Kidney (tissue), 14 donors: Measurements from ENCODE around the gene CPSF7. TPM values are rescaled to one million over a fixed set of nuclear protein-coding genes. Genes with fewer than 3 reads are reported as not detected.

ENCODE experiments used
- DNase-seq, 5 donors: peaks; one replicate each; pipeline ENCODE4 v3.0.0-alpha.2; 2013 to 2020
- FAIRE-seq: peaks from 2 replicates; lab custom pipeline; 2012; peaks lifted over from hg19 to GRCh38; lab: Jason Lieb, UNC
- H3K27ac ChIP-seq, 2 donors: one replicate each; pipeline ENCODE4 v1.7.0; 2013; ENCODE audit warnings: low read depth in 2 of 2, low read length in 2 of 2, inconsistent platforms in 1 of 2
- H3K27me3 ChIP-seq: one replicate; pipeline ENCODE4 v1.7.1; 2013; ENCODE audit warnings: low read length, inconsistent platforms; ENCODE audit not compliant: control insufficient read depth, insufficient read depth
- H3K36me3 ChIP-seq, 3 donors: one replicate each; pipeline versions ENCODE4 v1.7.0 to v1.7.1; 2013; ENCODE audit warnings: low read length in 3 of 3, control low read depth in 1 of 3, inconsistent platforms in 1 of 3; ENCODE audit not compliant: insufficient read depth in 3 of 3, control insufficient read depth in 2 of 3
- H3K4me1 ChIP-seq, 3 donors: one replicate each; pipeline versions ENCODE4 v1.7.0 to v1.7.1; 2013; ENCODE audit warnings: low read length in 3 of 3, inconsistent platforms in 1 of 3, low read depth in 1 of 3; ENCODE audit not compliant: control insufficient read depth in 2 of 3, insufficient read depth in 2 of 3
- H3K4me3 ChIP-seq, 3 donors: one replicate each; pipeline versions ENCODE4 v1.7.0 to v1.8.1; 2013; ENCODE audit warnings: low read length in 3 of 3, control low read depth in 1 of 3, inconsistent platforms in 1 of 3
- H3K9ac ChIP-seq, 3 donors: one replicate each; pipeline versions ENCODE4 v1.7.0 to v1.7.1; 2013; ENCODE audit warnings: low read length in 3 of 3, control low read depth in 1 of 3, inconsistent platforms in 1 of 3
- H3K9me3 ChIP-seq, 3 donors: one replicate each; pipeline versions ENCODE4 v1.7.0 to v1.7.1; 2013; ENCODE audit warnings: low read length in 3 of 3, control low read depth in 1 of 3, inconsistent platforms in 1 of 3; ENCODE audit not compliant: control insufficient read depth in 2 of 3, insufficient read depth in 1 of 3
- CTCF ChIP-seq: IDR thresholded peaks from 3 replicates; pipeline ENCODE4 v1.5.1; 2012; ENCODE audit warnings: mild to moderate bottlenecking, moderate library complexity, borderline replicate concordance; ENCODE audit not compliant: insufficient read depth; ENCODE audit errors: extremely low read depth
- intact Hi-C: fragments of 100-400 bp; cut with DNase I; formaldehyde crosslinking; loops from one replicate; pipeline ENCODE4 v1.11.1; 2022
- polyA plus RNA-seq: library from polyadenylated mRNA; stranded (reverse); fragments of 350-450 nt; fragmentation: Illumina TruSeq; extraction: RNeasy Lipid Tissue Mini Kit (QIAGEN cat#74804); gene quantifications from one replicate; pipeline ENCODE4 v1.2.3, GENCODE V29; 2014; ENCODE audit warnings: low read depth, low replicate concordance; ENCODE audit not compliant: insufficient read depth
- total RNA-seq: library from RNA; stranded (reverse); fragmentation: NEBNext Ultra II Directional; extraction: Animal tissue kit (Norgen Biotek cat#: 25700); gene quantifications from one replicate; pipeline ENCODE4 v1.2.1, GENCODE V29; 2021
- donor health status: control.
- donor health status: control.
- donor health status: control.
- donor health status: control.
- donor health status: control.
- donor health status: DM: yes; HTN: yes; CAD: no.
- donor health status: Normal renal cell carcinoma (clear cell type).

CPSF7 gene
- total and polyA plus RNA-seq, 2 donors from 2014 or later: 28.4 to 94.5 TPM

DNA sequence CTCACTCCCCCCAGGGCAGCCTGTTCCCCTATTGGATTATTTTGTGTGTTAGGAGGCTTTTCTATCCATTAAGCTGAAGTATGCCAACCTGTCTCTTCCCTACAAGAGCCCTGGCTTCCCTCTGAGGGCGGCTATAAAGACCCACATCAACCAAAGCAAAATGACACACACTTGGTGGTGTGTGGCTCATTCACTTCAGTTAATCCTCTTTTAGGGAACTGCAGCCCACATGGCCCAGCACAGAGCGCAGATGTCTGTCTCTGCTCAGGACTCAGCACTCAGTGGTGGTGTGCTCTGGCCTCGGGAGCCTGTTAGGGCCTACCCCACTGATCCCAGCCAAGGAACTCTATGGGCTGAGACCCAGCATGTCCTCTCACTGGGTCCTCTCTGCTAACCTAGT lies 46.6 kb upstream of the CPSF7 start:
- intact Hi-C loops: no loop called here
- DNase-seq: no peak
- TF ChIP-seq CTCF: no peak
- FAIRE-seq: no peak
- Histone ChIP-seq H3K9ac (no peak overlapping the region), H3K4me3 (no peak overlapping the region), H3K4me1 (peaks cover 0 to 6% (median 6%) of the 10 kb centered on the region in 3 donors), H3K36me3 (no peaks in the 10 kb centered on the region), H3K9me3 (no peaks in the 10 kb centered on the region), H3K27ac (no peak overlapping the region), H3K27me3 (no peaks in the 10 kb centered on the region)

- no peaks in the 10 kb centered on the region for H3K9me3 ChIP-seq
- no peak for TF ChIP-seq CTCF
- no peak overlapping the region for H3K27ac ChIP-seq
- no peak overlapping the region for H3K4me3 ChIP-seq
- DNase-seq (no peak), FAIRE-seq (no peak)
- intact Hi-C loops: no loop called here
- peaks cover 0 to 7% (median 0%) of the 10 kb centered on the region in 3 donors for H3K36me3 ChIP-seq
- H3K9ac ChIP-seq: no peak overlapping the region
- no peaks in the 10 kb centered on the region for H3K27me3 ChIP-seq
- H3K4me1 ChIP-seq: peaks cover 0 to 6% (median 6%) of the 10 kb centered on the region in 3 donors
Observed at GRCh38 chr11:61475433-61475832, 45.7 kb upstream of the CPSF7 start.

- no peak for TF ChIP-seq CTCF
- DNase-seq: no peak
- intact Hi-C loops: no loop called here
- Histone ChIP-seq H3K9ac (no peak overlapping the region), H3K4me3 (no peak overlapping the region), H3K4me1 (peaks cover 0 to 6% (median 6%) of the 10 kb centered on the region in 3 donors), H3K36me3 (peaks cover 0 to 7% (median 0%) of the 10 kb centered on the region in 3 donors), H3K27me3 (no peaks in the 10 kb centered on the region), H3K27ac (no peak overlapping the region), H3K9me3 (no peaks in the 10 kb centered on the region)
- FAIRE-seq: no peak
Observed at GRCh38 chr11:61474013-61474643, 44.4 kb upstream of the CPSF7 start.
